GM18951 (cell line): ENCODE data around the gene ZBTB21.

Source experiments
- POLR2A ChIP-seq: IDR thresholded peaks from 4 replicates; pipeline ENCODE4 v1.6.1; 2011; ENCODE audit warnings: mild to moderate bottlenecking; ENCODE audit not compliant: insufficient read length, insufficient read depth; ENCODE audit errors: extremely low read depth
- in situ Hi-C: fragments of 300-500 bp; cut with MboI; formaldehyde crosslinking; loops from one replicate; pipeline ENCODE4 v1.12.0; 2022; ENCODE audit warnings: low sequenced_read_pairs, mixed read lengths, inconsistent platforms; ENCODE audit not compliant: unreplicated experiment

Gene ZBTB21

GRCh38 chr21:42044871-42045495 is 34.8 kb upstream of the ZBTB21 start:
- in situ Hi-C loops: no loop called here
- TF ChIP-seq POLR2A: no peak

- in situ Hi-C loops: no loop called here
- no peak for TF ChIP-seq POLR2A
These were observed 33.8 kb upstream of the ZBTB21 start for GRCh38 chr21:42043961-42044360.

GRCh38 chr21:42043201-42043895 is 33.2 kb upstream of the ZBTB21 start:
- in situ Hi-C loops: no loop called here
- TF ChIP-seq POLR2A: no peak

GRCh38 chr21:42042651-42043050 is 32.5 kb upstream of the ZBTB21 start:
- in situ Hi-C loops: no loop called here
- no peak for TF ChIP-seq POLR2A

- in situ Hi-C loops: no loop called here
- TF ChIP-seq POLR2A: no peak
These were observed 31.6 kb upstream of the ZBTB21 start for GRCh38 chr21:42041711-42042110.

GRCh38 chr21:42041246-42041645 is 31.1 kb upstream of the ZBTB21 start:
- TF ChIP-seq POLR2A: no peak
- in situ Hi-C loops: no loop called here

- no peak for TF ChIP-seq POLR2A
- in situ Hi-C loops: no loop called here
These were observed 30.4 kb upstream of the ZBTB21 start for GRCh38 chr21:42040411-42041180.

GRCh38 chr21:42039911-42040351 is 29.8 kb upstream of the ZBTB21 start:
- no peak for TF ChIP-seq POLR2A
- in situ Hi-C loops: no loop called here

GRCh38 chr21:42039470-42039901 is 29.3 kb upstream of the ZBTB21 start:
- in situ Hi-C loops: no loop called here
- no peak for TF ChIP-seq POLR2A

GRCh38 chr21:42038826-42039425 is 28.8 kb upstream of the ZBTB21 start:
- in situ Hi-C loops: no loop called here
- no peak for TF ChIP-seq POLR2A

GRCh38 chr21:42038393-42038792 is 28.2 kb upstream of the ZBTB21 start:
- TF ChIP-seq POLR2A: no peak
- in situ Hi-C loops: no loop called here

GRCh38 chr21:42037943-42038342 is 27.8 kb upstream of the ZBTB21 start:
- in situ Hi-C loops: no loop called here

GRCh38 chr21:42037516-42037915 is 27.4 kb upstream of the ZBTB21 start:
- in situ Hi-C loops: no loop called here
- no peak for TF ChIP-seq POLR2A

More at GRCh38 chr21:42037943-42038342, 27.8 kb upstream of the ZBTB21 start:
- no peak for TF ChIP-seq POLR2A
